Common myeloid progenitor, CD34-positive (primary cell): ENCODE results near the gene RUNX2.

Experiments
- CTCF ChIA-PET: fragments of 350-600 bp; sonication (Branson Sonifier 250); formaldehyde crosslinking; loops from one replicate; lab custom pipeline; 2021; ENCODE audit warnings: antibody characterized with exemption; lab: Charles Lee
- POLR2A ChIA-PET: fragments of 350-600 bp; sonication (Branson Sonifier 250); formaldehyde crosslinking; loops from one replicate; lab custom pipeline; 2021; ENCODE audit warnings: antibody characterized with exemption; lab: Charles Lee
- DNase-seq, 3 donors: peaks; one replicate each; pipeline versions ENCODE4 v3.0.0 to v3.0.0-alpha.2; 2013
- H3K27ac ChIP-seq, 2 experiments: 1 replicate in 1 of 2; 2 replicates in 1 of 2; pipeline ENCODE4 v1.7.0; 2013; ENCODE audit warnings: inconsistent platforms in 2 of 2, low read length in 2 of 2, mild to moderate bottlenecking in 2 of 2, low read depth in 1 of 2, moderate library complexity in 1 of 2; ENCODE audit not compliant: severe bottlenecking in 2 of 2, insufficient read depth in 1 of 2, poor library complexity in 1 of 2
- H3K27me3 ChIP-seq, 5 experiments: replicated peaks in 2 of 5; 1 replicate in 3 of 5; 2 replicates in 2 of 5; pipeline versions ENCODE4 v1.6.1 to v1.7.0; 2013; ENCODE audit warnings: low read length in 4 of 5, mild to moderate bottlenecking in 2 of 5, moderate library complexity in 2 of 5, inconsistent platforms in 1 of 5; ENCODE audit not compliant: insufficient read depth in 5 of 5, control insufficient read depth in 4 of 5
- H3K36me3 ChIP-seq, 4 experiments: 1 replicate in 2 of 4; 2 replicates in 2 of 4; pipeline versions ENCODE4 v1.6.1 to v1.7.0; 2013; ENCODE audit warnings: low read length in 3 of 4, control low read depth in 1 of 4, mild to moderate bottlenecking in 1 of 4; ENCODE audit not compliant: control insufficient read depth in 4 of 4, insufficient read depth in 4 of 4
- H3K4me1 ChIP-seq, 4 experiments: 1 replicate in 3 of 4; 2 replicates in 1 of 4; pipeline versions ENCODE4 v1.6.1 to v1.7.1; 2013; ENCODE audit warnings: low read length in 3 of 4, mild to moderate bottlenecking in 3 of 4, control low read depth in 1 of 4, inconsistent platforms in 1 of 4, moderate library complexity in 1 of 4; ENCODE audit not compliant: control insufficient read depth in 4 of 4, insufficient read depth in 4 of 4; ENCODE audit errors: control extremely low read depth in 1 of 4
- H3K4me3 ChIP-seq, 7 experiments: 1 replicate in 4 of 7; 2 replicates in 3 of 7; pipeline versions ENCODE4 v1.5.1 to v1.7.0; 2013; ENCODE audit warnings: mild to moderate bottlenecking in 7 of 7, low read length in 6 of 7, moderate library complexity in 6 of 7, inconsistent platforms in 2 of 7, low read depth in 2 of 7, control low read depth in 1 of 7; ENCODE audit not compliant: insufficient read depth in 4 of 7, control insufficient read depth in 1 of 7; ENCODE audit errors: extremely low read depth in 1 of 7
- H3K9me3 ChIP-seq, 5 experiments: 1 replicate in 4 of 5; 2 replicates in 1 of 5; pipeline versions ENCODE4 v1.6.1 to v1.7.1; 2013; ENCODE audit warnings: low read length in 4 of 5, mild to moderate bottlenecking in 2 of 5, inconsistent platforms in 1 of 5, low read depth in 1 of 5, moderate library complexity in 1 of 5; ENCODE audit not compliant: control insufficient read depth in 4 of 5, insufficient read depth in 2 of 5; ENCODE audit errors: control extremely low read depth in 1 of 5
- WGBS: methylation state at CpG from one replicate; pipeline ENCODE4 v1.1.5; 2013; ENCODE audit not compliant: insufficient coverage; 5-methylcytosine and 5-hydroxymethylcytosine counted together

Gene RUNX2

GRCh38 chr6:45434381-45434700 lies 106.2 kb downstream of the RUNX2 start:
- H3K27me3 ChIP-seq: no peaks in the 10 kb centered on the region
- H3K4me1 ChIP-seq: peaks cover 63 to 96% (median 81%) of the 10 kb centered on the region in 4 experiments
- ChIA-PET CTCF (no interaction called here), POLR2A (interaction anchor here (0.7 kb wide), 1 partner anchor 9 kb away, joined by 3 read pairs; no protein-coding TSS in a partner anchor)
- H3K27ac ChIP-seq: peak overlapping the region; percentile 26 to 54
- H3K36me3 ChIP-seq: peaks cover 0 to 40% (median 7%) of the 10 kb centered on the region in 4 experiments
- DNase-seq: peak in 2 of 3 donors; percentile 62 to 72
- H3K4me3 ChIP-seq: peak overlapping the region in 1 of 7 experiments; percentile 13
- no peaks in the 10 kb centered on the region for H3K9me3 ChIP-seq

- Histone ChIP-seq H3K4me3 (peak overlapping the region in 4 of 7 experiments; percentile 11 to 46 (median 30)), H3K4me1 (peaks cover 60 to 92% (median 75%) of the 10 kb centered on the region in 4 experiments), H3K27ac (peak overlapping the region; percentile 42 to 78), H3K36me3 (peaks cover 0 to 48% (median 5%) of the 10 kb centered on the region in 4 experiments), H3K9me3 (no peaks in the 10 kb centered on the region), H3K27me3 (no peaks in the 10 kb centered on the region)
- peak; percentile 63 to 93 (median 86) for DNase-seq
- POLR2A ChIA-PET: no interaction called here
- 13% methylated on average over 3 of the region's 7 CpGs for WGBS
- CTCF ChIA-PET: interaction anchor here (1.1 to 1.7 kb wide), 3 partner anchors 11 to 277 kb away, joined by 3 to 6 read pairs (median 3); no protein-coding TSS in a partner anchor
Measured at GRCh38 chr6:45436544-45437438, 108.7 kb downstream of the RUNX2 start.

GRCh38 chr6:45437439-45437815 lies 109.3 kb downstream of the RUNX2 start:
- peak overlapping the region; percentile 42 to 78 for H3K27ac ChIP-seq
- ChIA-PET POLR2A (no interaction called here), CTCF (interaction anchor here (1.1 to 1.7 kb wide), 2 partner anchors 12 to 58 kb away, joined by 3 to 6 read pairs; no protein-coding TSS in a partner anchor)
- WGBS: 57% methylated on average over 1 of the region's 3 CpGs
- no peak for DNase-seq
- peaks cover 55 to 90% (median 70%) of the 10 kb centered on the region in 4 experiments for H3K4me1 ChIP-seq
- peak overlapping the region in 2 of 7 experiments; percentile 28 to 46 for H3K4me3 ChIP-seq
- no peaks in the 10 kb centered on the region for H3K9me3 ChIP-seq
- no peaks in the 10 kb centered on the region for H3K27me3 ChIP-seq
- peaks cover 0 to 53% (median 6%) of the 10 kb centered on the region in 4 experiments for H3K36me3 ChIP-seq

- no peak overlapping the region for H3K4me3 ChIP-seq
- no peaks in the 10 kb centered on the region for H3K9me3 ChIP-seq
- no CpG with 5 or more reads among the region's 3 CpGs for WGBS
- peaks cover 0 to 59% (median 9%) of the 10 kb centered on the region in 4 experiments for H3K36me3 ChIP-seq
- POLR2A ChIA-PET: no interaction called here
- DNase-seq: no peak
- peak overlapping the region; percentile 13 to 78 for H3K27ac ChIP-seq
- peaks cover 48 to 89% (median 66%) of the 10 kb centered on the region in 4 experiments for H3K4me1 ChIP-seq
- CTCF ChIA-PET: interaction anchor here (1.1 kb wide), 2 partner anchors 17 to 57 kb away, joined by 3 read pairs; no protein-coding TSS in a partner anchor
- H3K27me3 ChIP-seq: no peaks in the 10 kb centered on the region
Measured at GRCh38 chr6:45438151-45438550, 110.0 kb downstream of the RUNX2 start.

GRCh38 chr6:45438849-45439406 lies 110.8 kb downstream of the RUNX2 start:
- ChIA-PET POLR2A (interaction anchor here (0.6 kb wide), 1 partner anchor 18 kb away, joined by 4 read pairs; no protein-coding TSS in a partner anchor), CTCF (interaction anchor here (1.1 kb wide), 1 partner anchor 18 kb away, joined by 3 read pairs; no protein-coding TSS in a partner anchor)
- WGBS: 0% methylated on average over 1 of the region's 1 CpG
- Histone ChIP-seq H3K27ac (peak overlapping the region; percentile 13 to 78), H3K4me3 (peak overlapping the region in 3 of 7 experiments; percentile 5 to 40 (median 32)), H3K36me3 (peaks cover 0 to 61% (median 10%) of the 10 kb centered on the region in 4 experiments), H3K27me3 (no peaks in the 10 kb centered on the region), H3K9me3 (no peaks in the 10 kb centered on the region), H3K4me1 (peaks cover 41 to 89% (median 66%) of the 10 kb centered on the region in 4 experiments)
- DNase-seq: peak in 2 of 3 donors; percentile 62

- H3K27ac ChIP-seq: peak overlapping the region in 1 of 2 experiments; percentile 78
- peaks cover 44 to 89% (median 67%) of the 10 kb centered on the region in 4 experiments for H3K4me1 ChIP-seq
- CTCF ChIA-PET: interaction anchor here (1.1 kb wide), 1 partner anchor 18 kb away, joined by 3 read pairs; no protein-coding TSS in a partner anchor
- DNase-seq: no peak
- H3K4me3 ChIP-seq: peak overlapping the region in 1 of 7 experiments; percentile 40
- POLR2A ChIA-PET: interaction anchor here (0.6 kb wide), 1 partner anchor 19 kb away, joined by 4 read pairs; no protein-coding TSS in a partner anchor
- no peaks in the 10 kb centered on the region for H3K9me3 ChIP-seq
- H3K27me3 ChIP-seq: no peaks in the 10 kb centered on the region
- peaks cover 0 to 66% (median 10%) of the 10 kb centered on the region in 4 experiments for H3K36me3 ChIP-seq
- WGBS: 56% methylated on average over 1 of the region's 6 CpGs
Measured at GRCh38 chr6:45439459-45439858, 111.3 kb downstream of the RUNX2 start.
